GM12878 (cell line): Measurements from ENCODE around the gene TBC1D24.

Experiments used
- CTCF ChIP-seq, 3 experiments: IDR thresholded peaks in 2 of 3; conservative IDR thresholded peaks in 1 of 3; 2 replicates each; pipeline ENCODE4 v1.5.1; 2011; ENCODE audit warnings: low read depth in 3 of 3, low read length in 3 of 3, mild to moderate bottlenecking in 3 of 3, control low read depth in 2 of 3, moderate library complexity in 2 of 3, inconsistent platforms in 1 of 3, mixed read lengths in 1 of 3; ENCODE audit not compliant: control insufficient read depth in 2 of 3, insufficient read depth in 1 of 3; ENCODE audit errors: extremely low read depth in 1 of 3
- ELK1 ChIP-seq: IDR thresholded peaks from 2 replicates; pipeline ENCODE4 v1.6.1; 2012; ENCODE audit warnings: low read depth, low read length, improper control_type of control experiment
- EZH2 ChIP-seq: IDR thresholded peaks from 2 replicates; pipeline ENCODE4 v1.6.1; 2012; ENCODE audit warnings: low read depth, mild to moderate bottlenecking, control low read depth, inconsistent platforms, low read length, borderline replicate concordance; ENCODE audit not compliant: control insufficient read depth
- FOXM1 ChIP-seq: IDR thresholded peaks from 2 replicates; pipeline ENCODE4 v1.6.1; 2012; ENCODE audit warnings: low read depth, mild to moderate bottlenecking, inconsistent platforms, low read length, moderate library complexity
- LARP7 ChIP-seq: fragments of 450-650 bp; IDR thresholded peaks from 2 replicates; pipeline ENCODE4 v1.6.1; 2017; ENCODE audit warnings: mild to moderate bottlenecking
- MTA2 ChIP-seq: fragments of 450-650 bp; IDR thresholded peaks from 2 replicates; pipeline ENCODE4 v1.6.1; 2016; ENCODE audit warnings: low read depth, mild to moderate bottlenecking, moderate library complexity
- PAX5 ChIP-seq: IDR thresholded peaks from 2 replicates; pipeline ENCODE4 v1.6.1; 2011; ENCODE audit warnings: low read depth, low read length, borderline replicate concordance
- POLR2AphosphoS5 ChIP-seq: IDR thresholded peaks from 2 replicates; pipeline ENCODE4 v1.6.1; 2011; ENCODE audit warnings: mild to moderate bottlenecking, low read length, inconsistent platforms
- TF ChIP-seq, protein P1 (sequence below): fragments of 450-650 bp; IDR thresholded peaks from 2 replicates; pipeline ENCODE4 v1.6.1; 2017; ENCODE audit warnings: mild to moderate bottlenecking

GRCh38 chr16:2507052-2507659 is 32.2 kb downstream of the TBC1D24 start:
- TF ChIP-seq CTCF (IDR thresholded peaks at IDR 0.05 in 2 of 3, conservative IDR thresholded peaks at IDR 0.05 in 1 of 3; ENCODE audit: control insufficient read depth in 2 of 3, extremely low read depth in 1 of 3, insufficient read depth in 1 of 3, low read depth in 3 of 3, low read length in 3 of 3) (peak; percentile 26 to 44 (median 39); a peak in 4 of 6 replicates), ELK1 (no peak), FOXM1 (no peak), LARP7 (no peak), POLR2AphosphoS5 (no peak), EZH2 (no peak), PAX5 (0 out of 2 replicates have a peak, but pooled peaks have one; percentile 6), MTA2 (no peak)
- TF ChIP-seq, protein P1, sequence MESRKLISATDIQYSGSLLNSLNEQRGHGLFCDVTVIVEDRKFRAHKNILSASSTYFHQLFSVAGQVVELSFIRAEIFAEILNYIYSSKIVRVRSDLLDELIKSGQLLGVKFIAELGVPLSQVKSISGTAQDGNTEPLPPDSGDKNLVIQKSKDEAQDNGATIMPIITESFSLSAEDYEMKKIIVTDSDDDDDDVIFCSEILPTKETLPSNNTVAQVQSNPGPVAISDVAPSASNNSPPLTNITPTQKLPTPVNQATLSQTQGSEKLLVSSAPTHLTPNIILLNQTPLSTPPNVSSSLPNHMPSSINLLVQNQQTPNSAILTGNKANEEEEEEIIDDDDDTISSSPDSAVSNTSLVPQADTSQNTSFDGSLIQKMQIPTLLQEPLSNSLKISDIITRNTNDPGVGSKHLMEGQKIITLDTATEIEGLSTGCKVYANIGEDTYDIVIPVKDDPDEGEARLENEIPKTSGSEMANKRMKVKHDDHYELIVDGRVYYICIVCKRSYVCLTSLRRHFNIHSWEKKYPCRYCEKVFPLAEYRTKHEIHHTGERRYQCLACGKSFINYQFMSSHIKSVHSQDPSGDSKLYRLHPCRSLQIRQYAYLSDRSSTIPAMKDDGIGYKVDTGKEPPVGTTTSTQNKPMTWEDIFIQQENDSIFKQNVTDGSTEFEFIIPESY, result no peak
